Natural killer cell (primary cell): Measurements from ENCODE around the gene FAM107B. TPM values are rescaled to one million over a fixed set of nuclear protein-coding genes. Genes with fewer than 3 reads are reported as not detected.

Experiments used
- ATAC-seq, 3 donors: fragments of 150-1000 bp in 2 of 3; fragments of 200-7000 bp in 1 of 3; cut with Tn5 transposase; 1 replicate in 1 of 3; 2 replicates in 2 of 3; pipeline ENCODE4 v1.10.0; 2021; ENCODE audit warnings: mild to moderate bottlenecking in 2 of 3, moderate library complexity in 2 of 3
- DNase-seq, 2 donors: peaks; one replicate each; pipeline versions ENCODE4 v3.0.0 to v3.0.0-alpha.2; 2013 to 2021; ENCODE audit warnings: mixed read lengths in 1 of 2
- H3K27ac ChIP-seq: one replicate; pipeline ENCODE4 v1.5.1; 2013; ENCODE audit warnings: mild to moderate bottlenecking, low read length
- H3K27me3 ChIP-seq: one replicate; pipeline ENCODE4 v1.6.1; 2013; ENCODE audit warnings: low read length; ENCODE audit not compliant: control insufficient read depth, insufficient read depth
- H3K36me3 ChIP-seq: one replicate; pipeline ENCODE4 v1.6.1; 2013; ENCODE audit warnings: low read length; ENCODE audit not compliant: control insufficient read depth, insufficient read depth
- H3K4me1 ChIP-seq: one replicate; pipeline ENCODE4 v1.6.1; 2013; ENCODE audit warnings: low read length; ENCODE audit not compliant: control insufficient read depth, insufficient read depth
- H3K4me3 ChIP-seq: one replicate; pipeline ENCODE4 v1.5.1; 2013; ENCODE audit warnings: low read length
- H3K9me3 ChIP-seq: one replicate; pipeline ENCODE4 v1.6.1; 2013; ENCODE audit warnings: low read length; ENCODE audit not compliant: control insufficient read depth, insufficient read depth
- H3K27ac Mint-ChIP-seq, 2 donors: one replicate each; pipeline ENCODE4 v1.8.0; 2022; ENCODE audit warnings: mild to moderate bottlenecking in 2 of 2, mixed read lengths in 2 of 2, moderate library complexity in 1 of 2
- H3K27me3 Mint-ChIP-seq, 2 donors: one replicate each; pipeline ENCODE4 v1.8.0; 2022; ENCODE audit warnings: low read depth in 2 of 2, mixed read lengths in 2 of 2
- H3K36me3 Mint-ChIP-seq: one replicate; pipeline ENCODE4 v1.8.0; 2022; ENCODE audit warnings: mixed read lengths
- H3K4me1 Mint-ChIP-seq, 2 donors: one replicate each; pipeline ENCODE4 v1.8.0; 2022; ENCODE audit warnings: mixed read lengths in 2 of 2
- H3K4me3 Mint-ChIP-seq: one replicate; pipeline ENCODE4 v1.8.0; 2022; ENCODE audit warnings: mild to moderate bottlenecking, moderate library complexity, mixed read lengths
- H3K9me3 Mint-ChIP-seq, 2 donors: one replicate each; pipeline ENCODE4 v1.8.0; 2022; ENCODE audit warnings: mixed read lengths in 2 of 2
- WGBS: methylation state at CpG from one replicate; pipeline ENCODE4 v1.1.7; 2013; ENCODE audit warnings: missing lambda C conversion rate; ENCODE audit not compliant: insufficient coverage; 5-methylcytosine and 5-hydroxymethylcytosine counted together
- intact Hi-C: fragments of 100-400 bp; cut with micrococcal nuclease; formaldehyde crosslinking; loops from one replicate; pipeline ENCODE4 v1.14.2; 2022
- total RNA-seq, 4 donors: library from RNA; stranded (reverse); fragments of 120-200 nt in 1 of 4; gene quantifications; one replicate each; pipeline versions ENCODE4 v1.2.3 to v1.2.4, GENCODE V29; 2013 to 2022
- TF ChIP-seq, protein P1 (sequence below): fragments of 200-600 bp; IDR thresholded peaks from one replicate; pipeline ENCODE4 v1.8.0; 2022; ENCODE audit warnings: antibody characterized with exemption

FAM107B gene
- total RNA-seq, 3 donors from 2014 or later (not counting 1 experiment from before 2014, with no cell fraction given) = 165 to 226 (median 224) TPM

DNA sequence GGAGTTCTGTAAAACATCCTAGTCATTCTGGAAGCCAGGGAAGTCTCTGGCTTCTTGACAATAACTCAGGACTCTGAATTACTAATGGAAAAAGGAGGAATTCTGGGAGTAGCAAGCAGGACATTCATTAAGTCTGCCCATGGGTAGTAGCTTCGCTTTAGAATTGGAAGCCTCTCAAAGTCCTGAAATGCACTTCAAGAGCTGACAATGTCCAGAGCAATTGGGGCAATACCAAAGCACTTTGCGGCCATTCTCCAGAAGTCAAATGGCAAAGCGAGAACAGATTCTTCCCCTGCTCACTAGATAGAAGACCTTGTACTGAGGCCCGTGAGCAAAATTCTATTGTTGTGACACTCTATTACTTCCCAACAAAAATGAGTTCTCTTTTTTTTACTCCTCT lies 293.7 kb downstream of the FAM107B start:
- H3K36me3 Mint-ChIP-seq = no peaks in the 10 kb centered on the region
- Histone ChIP-seq H3K9me3 (no peaks in the 10 kb centered on the region), H3K4me3 (no peak overlapping the region), H3K27ac (no peak overlapping the region), H3K4me1 (no peaks in the 10 kb centered on the region), H3K36me3 (no peaks in the 10 kb centered on the region), H3K27me3 (peaks cover 2% of the 10 kb centered on the region)
- ATAC-seq (no peak), DNase-seq (no peak)
- TF ChIP-seq, protein P1, sequence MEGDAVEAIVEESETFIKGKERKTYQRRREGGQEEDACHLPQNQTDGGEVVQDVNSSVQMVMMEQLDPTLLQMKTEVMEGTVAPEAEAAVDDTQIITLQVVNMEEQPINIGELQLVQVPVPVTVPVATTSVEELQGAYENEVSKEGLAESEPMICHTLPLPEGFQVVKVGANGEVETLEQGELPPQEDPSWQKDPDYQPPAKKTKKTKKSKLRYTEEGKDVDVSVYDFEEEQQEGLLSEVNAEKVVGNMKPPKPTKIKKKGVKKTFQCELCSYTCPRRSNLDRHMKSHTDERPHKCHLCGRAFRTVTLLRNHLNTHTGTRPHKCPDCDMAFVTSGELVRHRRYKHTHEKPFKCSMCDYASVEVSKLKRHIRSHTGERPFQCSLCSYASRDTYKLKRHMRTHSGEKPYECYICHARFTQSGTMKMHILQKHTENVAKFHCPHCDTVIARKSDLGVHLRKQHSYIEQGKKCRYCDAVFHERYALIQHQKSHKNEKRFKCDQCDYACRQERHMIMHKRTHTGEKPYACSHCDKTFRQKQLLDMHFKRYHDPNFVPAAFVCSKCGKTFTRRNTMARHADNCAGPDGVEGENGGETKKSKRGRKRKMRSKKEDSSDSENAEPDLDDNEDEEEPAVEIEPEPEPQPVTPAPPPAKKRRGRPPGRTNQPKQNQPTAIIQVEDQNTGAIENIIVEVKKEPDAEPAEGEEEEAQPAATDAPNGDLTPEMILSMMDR = no peak
- peaks cover 30 to 58% of the 10 kb centered on the region in 2 donors for H3K27me3 Mint-ChIP-seq
- no peak overlapping the region for H3K4me3 Mint-ChIP-seq
- no peak overlapping the region for H3K27ac Mint-ChIP-seq
- no peaks in the 10 kb centered on the region for H3K9me3 Mint-ChIP-seq
- intact Hi-C loops = no loop called here
- H3K4me1 Mint-ChIP-seq = no peaks in the 10 kb centered on the region
- WGBS = 91% methylated on average over 4 of the region's 4 CpGs

DNA sequence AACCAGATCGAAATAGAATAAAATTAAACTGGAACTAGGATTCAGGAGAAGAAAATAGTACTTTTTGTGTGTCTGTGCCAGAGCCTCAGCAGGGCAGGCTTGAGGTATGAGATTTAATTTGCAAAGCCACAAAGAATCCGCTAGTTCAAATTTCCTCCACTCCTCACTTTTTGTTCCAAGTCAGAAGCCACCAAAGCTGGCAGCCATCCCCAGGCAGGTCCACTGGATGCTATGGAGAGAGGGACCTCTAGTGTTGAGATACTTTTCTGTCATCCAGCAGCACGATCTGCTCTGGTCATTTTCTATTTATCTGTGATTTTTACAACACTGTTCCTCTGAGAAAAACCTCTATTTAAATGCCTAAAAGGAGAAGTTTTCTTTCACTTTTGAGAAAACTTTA lies 296.1 kb downstream of the FAM107B start:
- no peaks in the 10 kb centered on the region for H3K9me3 ChIP-seq
- no peaks in the 10 kb centered on the region for H3K4me1 ChIP-seq
- Mint-ChIP-seq H3K27me3 (peaks cover 24 to 55% of the 10 kb centered on the region in 2 donors), H3K4me3 (no peak overlapping the region), H3K4me1 (no peaks in the 10 kb centered on the region), H3K9me3 (no peaks in the 10 kb centered on the region), H3K36me3 (no peaks in the 10 kb centered on the region), H3K27ac (no peak overlapping the region)
- no peaks in the 10 kb centered on the region for H3K27me3 ChIP-seq
- no peak overlapping the region for H3K4me3 ChIP-seq
- intact Hi-C loops = no loop called here
- TF ChIP-seq, protein P1 = no peak
- WGBS = 89% methylated on average over 1 of the region's 3 CpGs
- no peaks in the 10 kb centered on the region for H3K36me3 ChIP-seq
- DNase-seq (peak in 1 of 2 donors; percentile 20), ATAC-seq (no peak)
- no peak overlapping the region for H3K27ac ChIP-seq

DNA sequence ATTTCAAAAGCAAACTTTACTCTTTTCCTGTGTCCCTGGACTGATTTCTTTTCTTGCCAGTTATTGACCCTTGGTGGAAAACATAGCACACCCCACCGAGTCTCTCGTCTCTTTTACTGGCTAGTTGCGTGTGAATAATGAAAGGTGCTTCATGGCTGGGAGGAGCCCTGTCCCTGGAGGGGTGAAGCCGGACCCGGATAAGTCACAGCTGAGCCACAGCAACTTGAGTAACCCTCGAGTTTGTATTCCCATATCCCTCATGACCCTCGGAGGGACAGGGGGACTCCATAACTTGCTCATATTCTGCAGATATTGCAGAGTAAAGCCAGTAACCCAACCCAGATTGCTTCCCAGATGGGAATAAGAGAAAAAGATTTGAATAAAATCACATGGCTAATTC lies 296.5 kb downstream of the FAM107B start:
- Mint-ChIP-seq H3K36me3 (no peaks in the 10 kb centered on the region), H3K27ac (no peak overlapping the region), H3K4me3 (no peak overlapping the region), H3K27me3 (peaks cover 20 to 52% of the 10 kb centered on the region in 2 donors), H3K9me3 (no peaks in the 10 kb centered on the region), H3K4me1 (no peaks in the 10 kb centered on the region)
- H3K4me1 ChIP-seq = no peaks in the 10 kb centered on the region
- H3K9me3 ChIP-seq = no peaks in the 10 kb centered on the region
- DNase-seq = no peak
- H3K27ac ChIP-seq = no peak overlapping the region
- H3K27me3 ChIP-seq = no peaks in the 10 kb centered on the region
- no peak overlapping the region for H3K4me3 ChIP-seq
- WGBS = 81% methylated on average over 6 of the region's 7 CpGs
- TF ChIP-seq, protein P1 = no peak
- intact Hi-C loops = no loop called here
- H3K36me3 ChIP-seq = no peaks in the 10 kb centered on the region
- no peak for ATAC-seq

DNA sequence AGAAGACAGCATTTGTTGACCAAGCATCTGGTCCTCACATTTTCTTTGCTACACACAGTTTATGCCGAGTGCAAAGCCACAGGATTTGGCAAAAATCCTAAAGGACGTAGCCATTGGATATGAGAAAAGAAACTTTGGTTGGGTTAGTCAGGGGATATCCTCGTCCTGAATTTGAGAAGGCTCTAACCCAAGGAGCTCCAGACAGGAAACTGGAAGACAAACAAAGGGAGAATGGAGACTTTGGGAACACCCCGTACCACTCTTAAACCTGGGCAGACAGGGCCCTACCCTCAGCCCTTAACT lies 297.3 kb downstream of the FAM107B start:
- intact Hi-C loops = no loop called here

More for the DNA sequence above, 297.3 kb downstream of the FAM107B start:
- Histone ChIP-seq H3K27me3 (no peaks in the 10 kb centered on the region), H3K9me3 (no peaks in the 10 kb centered on the region), H3K27ac (no peak overlapping the region), H3K36me3 (no peaks in the 10 kb centered on the region), H3K4me3 (no peak overlapping the region), H3K4me1 (no peaks in the 10 kb centered on the region)
- Mint-ChIP-seq H3K27me3 (peaks cover 24 to 59% of the 10 kb centered on the region in 2 donors), H3K27ac (no peak overlapping the region), H3K4me1 (no peaks in the 10 kb centered on the region), H3K4me3 (no peak overlapping the region), H3K36me3 (no peaks in the 10 kb centered on the region), H3K9me3 (no peaks in the 10 kb centered on the region)
- DNase-seq (no peak), ATAC-seq (no peak)
- 83% methylated on average over 4 of the region's 4 CpGs for WGBS
- TF ChIP-seq, protein P1 = no peak
